Parathyroid adenoma (tissue), 2 donors: ENCODE measurements around the gene PBX2.

Experiments
- H2AFZ ChIP-seq: fragments of 300-600 bp; sonication (generic); one replicate; pipeline ENCODE4 v1.7.0; 2017; ENCODE audit warnings: antibody characterized with exemption, mild to moderate bottlenecking
- H3K27ac ChIP-seq: fragments of 300-600 bp; sonication (generic); one replicate; pipeline ENCODE4 v1.7.0; 2017
- H3K27me3 ChIP-seq: fragments of 300-600 bp; sonication (generic); one replicate; pipeline ENCODE4 v1.7.0; 2017; ENCODE audit warnings: low read length; ENCODE audit not compliant: control insufficient read depth, insufficient read depth
- H3K36me3 ChIP-seq: fragments of 300-600 bp; sonication (generic); one replicate; pipeline ENCODE4 v1.7.0; 2017; ENCODE audit warnings: low read length; ENCODE audit not compliant: control insufficient read depth, insufficient read depth
- H3K4me1 ChIP-seq: fragments of 300-600 bp; sonication (generic); one replicate; pipeline ENCODE4 v1.7.0; 2017; ENCODE audit warnings: control low read depth
- H3K4me2 ChIP-seq: fragments of 300-600 bp; sonication (generic); one replicate; pipeline ENCODE4 v1.7.0; 2017; ENCODE audit warnings: low read length
- H3K4me3 ChIP-seq: fragments of 300-600 bp; sonication (generic); one replicate; pipeline ENCODE4 v1.7.0; 2017; ENCODE audit warnings: low read depth, low read length
- H3K79me2 ChIP-seq: fragments of 300-600 bp; sonication (generic); one replicate; pipeline ENCODE4 v1.7.0; 2017; ENCODE audit warnings: control low read depth
- H3K9ac ChIP-seq: fragments of 300-600 bp; sonication (generic); one replicate; pipeline ENCODE4 v1.7.0; 2017; ENCODE audit warnings: mild to moderate bottlenecking
- H3K9me3 ChIP-seq: fragments of 300-600 bp; sonication (generic); one replicate; pipeline ENCODE4 v1.7.0; 2017; ENCODE audit warnings: low read length; ENCODE audit not compliant: control insufficient read depth
- CTCF ChIP-seq: fragments of 300-600 bp; sonication (generic); IDR thresholded peaks from one replicate; pipeline ENCODE4 v1.7.0; 2017; ENCODE audit warnings: antibody characterized with exemption, mild to moderate bottlenecking
- donor health status: primary hyperparathyroidism.

The PBX2 gene

GRCh38 chr6:32224696-32225095 lies 34.7 kb upstream of the PBX2 start:
- H3K9me3 ChIP-seq: no peaks in the 10 kb centered on the region
- H3K9ac ChIP-seq: no peak overlapping the region
- H3K4me3 ChIP-seq: no peak overlapping the region
- no peak overlapping the region for H3K27ac ChIP-seq
- no peaks in the 10 kb centered on the region for H3K4me1 ChIP-seq
- TF ChIP-seq CTCF: no peak
- no peak overlapping the region for H2AFZ ChIP-seq
- no peak overlapping the region for H3K4me2 ChIP-seq
- no peaks in the 10 kb centered on the region for H3K27me3 ChIP-seq
- H3K79me2 ChIP-seq: no peaks in the 10 kb centered on the region
- H3K36me3 ChIP-seq: no peaks in the 10 kb centered on the region

GRCh38 chr6:32223258-32224235 lies 33.5 kb upstream of the PBX2 start, which contains the start of gene NOTCH4:
Gene NOTCH4 (minus strand): TSS chr6:32224067. CDS start chr6:32223928, 139 bp downstream.
- Histone ChIP-seq H2AFZ (no peak within 1 kb of the TSS), H3K4me3 (peak within 1 kb of the TSS; percentile 25), H3K9ac (no peak within 1 kb of the TSS), H3K4me1 (no peaks in the 10 kb centered on the region), H3K9me3 (no peaks in the 10 kb centered on the region), H3K36me3 (no peaks in the 10 kb centered on the region), H3K27me3 (no peaks in the 10 kb centered on the region), H3K79me2 (no peaks in the 10 kb centered on the region), H3K27ac (peak within 1 kb of the TSS; percentile 54), H3K4me2 (peak within 1 kb of the TSS; percentile 35)
- TF ChIP-seq CTCF: no peak

GRCh38 chr6:32222333-32223230 lies 32.6 kb upstream of the PBX2 start:
- Histone ChIP-seq H3K36me3 (no peaks in the 10 kb centered on the region), H3K27me3 (no peaks in the 10 kb centered on the region), H3K4me3 (peak overlapping the region; percentile 25), H2AFZ (no peak overlapping the region), H3K4me2 (peak overlapping the region; percentile 9), H3K4me1 (no peaks in the 10 kb centered on the region), H3K27ac (no peak overlapping the region), H3K9me3 (no peaks in the 10 kb centered on the region), H3K79me2 (no peaks in the 10 kb centered on the region), H3K9ac (no peak overlapping the region)
- no peak for TF ChIP-seq CTCF

GRCh38 chr6:32220021-32220420 lies 30.0 kb upstream of the PBX2 start:
- Histone ChIP-seq H3K27me3 (no peaks in the 10 kb centered on the region), H3K4me2 (no peak overlapping the region), H3K9ac (no peak overlapping the region), H2AFZ (no peak overlapping the region), H3K79me2 (no peaks in the 10 kb centered on the region), H3K4me1 (no peaks in the 10 kb centered on the region), H3K9me3 (no peaks in the 10 kb centered on the region), H3K36me3 (no peaks in the 10 kb centered on the region), H3K4me3 (no peak overlapping the region), H3K27ac (no peak overlapping the region)
- TF ChIP-seq CTCF: no peak
